B cell (primary cell): ENCODE measurements around the gene MPC1. TPM values are rescaled to one million over a fixed set of nuclear protein-coding genes. Genes with fewer than 3 reads are reported as not detected.

ENCODE experiments used
- ATAC-seq: fragments of 200-7000 bp; cut with Tn5 transposase; one replicate; pipeline ENCODE4 v1.10.0; 2021; ENCODE audit warnings: low read depth, mild to moderate bottlenecking, moderate number of reproducible peaks, moderate library complexity
- CTCF ChIA-PET: fragments of 350-600 bp; sonication (Branson Sonifier 250); formaldehyde crosslinking; loops from one replicate; lab custom pipeline; 2021; ENCODE audit warnings: antibody characterized with exemption, inconsistent platforms; lab: Charles Lee
- POLR2A ChIA-PET: fragments of 350-600 bp; sonication (Branson Sonifier 250); formaldehyde crosslinking; loops from one replicate; lab custom pipeline; 2021; ENCODE audit warnings: antibody characterized with exemption; lab: Charles Lee
- DNase-seq: peaks from one replicate; pipeline ENCODE4 v3.0.0; 2013
- H2AFZ ChIP-seq: 2 replicates; pipeline ENCODE4 v1.6.1; 2012; ENCODE audit warnings: mild to moderate bottlenecking, low read depth, low read length; ENCODE audit not compliant: insufficient read depth, poor library complexity, severe bottlenecking
- H3K27ac ChIP-seq, 2 donors: 1 replicate in 1 of 2; 2 replicates in 1 of 2; pipeline ENCODE4 v1.5.1; 2012 to 2013; ENCODE audit warnings: low read length in 2 of 2, mild to moderate bottlenecking in 2 of 2, moderate library complexity in 1 of 2
- H3K27me3 ChIP-seq, 4 experiments: fragments of 200-600 bp in 1 of 4; sonication (generic) in 1 of 4; replicated peaks in 1 of 4; 1 replicate in 2 of 4; 2 replicates in 2 of 4; pipeline versions ENCODE4 v1.6.1 to v1.7.0; 2013 to 2016; ENCODE audit warnings: low read length in 3 of 4, mild to moderate bottlenecking in 2 of 4, mixed read lengths in 1 of 4, moderate library complexity in 1 of 4; ENCODE audit not compliant: insufficient read depth in 4 of 4, control insufficient read depth in 3 of 4; ENCODE audit errors: control extremely low read depth in 1 of 4
- H3K36me3 ChIP-seq, 2 experiments: replicated peaks in 1 of 2; 1 replicate in 1 of 2; 2 replicates in 1 of 2; pipeline versions ENCODE4 v1.6.1 to v1.7.1; 2013; ENCODE audit warnings: low read length in 1 of 2; ENCODE audit not compliant: insufficient read depth in 2 of 2, control insufficient read depth in 1 of 2; ENCODE audit errors: control extremely low read depth in 1 of 2, extremely low read depth in 1 of 2
- H3K4me1 ChIP-seq, 2 donors: fragments of 200-600 bp in 1 of 2; sonication (generic) in 1 of 2; 1 replicate in 1 of 2; 2 replicates in 1 of 2; pipeline versions ENCODE4 v1.5.1 to v1.6.1; 2013 to 2017; ENCODE audit warnings: low read length in 2 of 2; ENCODE audit not compliant: control insufficient read depth in 2 of 2, insufficient read depth in 2 of 2
- H3K4me2 ChIP-seq: replicated peaks from 2 replicates; pipeline ENCODE3; 2012; ENCODE audit warnings: mild to moderate bottlenecking, low read depth, low read length; ENCODE audit not compliant: poor library complexity, severe bottlenecking
- H3K4me3 ChIP-seq, 5 experiments: fragments of 200-600 bp in 1 of 5; sonication (generic) in 1 of 5; 1 replicate in 3 of 5; 2 replicates in 2 of 5; pipeline versions ENCODE4 v1.5.1 to v1.7.0; 2011 to 2016; ENCODE audit warnings: low read length in 4 of 5, mild to moderate bottlenecking in 4 of 5, low read depth in 2 of 5, control low read depth in 1 of 5, moderate library complexity in 1 of 5; ENCODE audit not compliant: insufficient read depth in 1 of 5; ENCODE audit errors: control extremely low read depth in 1 of 5, extremely low read depth in 1 of 5
- H3K79me2 ChIP-seq: fragments of 200-600 bp; sonication (generic); one replicate; pipeline ENCODE4 v1.6.0; 2016; ENCODE audit warnings: low read length; ENCODE audit not compliant: control insufficient read depth, insufficient read depth
- H3K9ac ChIP-seq: fragments of 200-600 bp; sonication (generic); 2 replicates; pipeline ENCODE4 v1.6.1; 2017; ENCODE audit warnings: mild to moderate bottlenecking, low read length, moderate library complexity
- H3K9me3 ChIP-seq, 3 donors: one replicate each; pipeline versions ENCODE4 v1.6.1 to v1.7.1; 2013; ENCODE audit warnings: low read length in 2 of 3; ENCODE audit not compliant: control insufficient read depth in 2 of 3, insufficient read depth in 1 of 3; ENCODE audit errors: control extremely low read depth in 1 of 3
- H4K20me1 ChIP-seq: 2 replicates; pipeline ENCODE4 v1.6.0; 2012; ENCODE audit warnings: mild to moderate bottlenecking, low read length; ENCODE audit not compliant: insufficient read depth, control insufficient read depth, poor library complexity, severe bottlenecking
- H3K27ac Mint-ChIP-seq: one replicate; pipeline ENCODE4 v1.8.0; 2021; ENCODE audit warnings: mixed read lengths
- H3K27me3 Mint-ChIP-seq: one replicate; pipeline ENCODE4 v1.8.0; 2021; ENCODE audit warnings: mixed read lengths
- H3K4me1 Mint-ChIP-seq: one replicate; pipeline ENCODE4 v1.8.0; 2021; ENCODE audit warnings: mixed read lengths
- H3K4me3 Mint-ChIP-seq: one replicate; pipeline ENCODE4 v1.8.0; 2021; ENCODE audit warnings: mixed read lengths
- H3K9me3 Mint-ChIP-seq: one replicate; pipeline ENCODE4 v1.8.0; 2022; ENCODE audit warnings: mixed read lengths; ENCODE audit not compliant: insufficient read depth
- EZH2 ChIP-seq: IDR thresholded peaks from 2 replicates; pipeline ENCODE4 v1.6.1; 2012; ENCODE audit warnings: borderline replicate concordance, low read depth, mild to moderate bottlenecking, moderate library complexity, low read length; ENCODE audit not compliant: insufficient read depth, poor library complexity, severe bottlenecking
- WGBS: methylation state at CpG from one replicate; pipeline ENCODE4 v1.1.5; 2013; ENCODE audit warnings: missing lambda C conversion rate; ENCODE audit not compliant: insufficient coverage; 5-methylcytosine and 5-hydroxymethylcytosine counted together
- intact Hi-C: fragments of 100-400 bp; cut with micrococcal nuclease; formaldehyde crosslinking; loops from one replicate; pipeline ENCODE4 v1.10.0; 2022
- polyA plus RNA-seq: library from polyadenylated mRNA; depleted of rRNA; stranded (reverse); fragments of >200 nt; gene quantifications from 2 replicates; pipeline ENCODE4 v1.2.3, GENCODE V29; 2012
- total RNA-seq, 2 donors: library from RNA; stranded (reverse); fragments of 120-200 nt in 1 of 2; gene quantifications; 1 replicate in 1 of 2; 2 replicates in 1 of 2; pipeline versions ENCODE4 v1.2.3 to v1.2.4, GENCODE V29; 2013 to 2022
- TF ChIP-seq, protein P1 (sequence below): fragments of 200-600 bp; IDR thresholded peaks from one replicate; pipeline ENCODE4 v1.8.0; 2022; ENCODE audit warnings: antibody characterized with exemption, mild to moderate bottlenecking

Gene MPC1
- total and polyA plus RNA-seq, 2 donors (not counting 1 experiment from before 2014, with no cell fraction given), result 19.8 to 23.9 TPM

DNA sequence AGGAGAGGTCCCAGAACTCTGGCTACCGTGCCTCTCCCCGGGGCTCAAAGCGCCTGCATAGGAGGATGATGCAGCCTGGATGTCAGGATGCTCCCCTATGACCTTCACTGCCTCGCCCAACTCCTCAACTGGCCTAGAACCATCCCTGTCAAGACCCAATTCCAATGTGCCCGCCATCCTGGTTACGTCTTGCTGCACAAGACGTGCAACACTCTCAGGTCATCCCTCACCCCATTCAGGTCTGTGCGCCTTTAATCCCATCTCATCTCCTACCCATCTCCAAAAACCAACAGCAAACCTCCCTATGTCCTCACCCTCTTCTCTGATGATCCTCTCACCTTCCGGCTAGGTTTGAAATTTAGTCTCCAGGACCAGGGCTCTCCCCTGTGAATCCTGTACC is 43.9 kb downstream of the MPC1 start:
- Histone ChIP-seq H4K20me1 (peaks cover 66% of the 10 kb centered on the region), H3K9me3 (no peaks in the 10 kb centered on the region), H3K4me2 (no peak overlapping the region), H3K27me3 (no peaks in the 10 kb centered on the region), H3K36me3 (peaks cover 18 to 51% of the 10 kb centered on the region in 2 experiments), H2AFZ (no peak overlapping the region), H3K9ac (no peak overlapping the region), H3K27ac (peak overlapping the region in 1 of 2 donors; percentile 61), H3K4me3 (no peak overlapping the region), H3K4me1 (peaks cover 47 to 72% of the 10 kb centered on the region in 2 donors), H3K79me2 (peaks cover 88% of the 10 kb centered on the region)
- TF ChIP-seq, protein P1, sequence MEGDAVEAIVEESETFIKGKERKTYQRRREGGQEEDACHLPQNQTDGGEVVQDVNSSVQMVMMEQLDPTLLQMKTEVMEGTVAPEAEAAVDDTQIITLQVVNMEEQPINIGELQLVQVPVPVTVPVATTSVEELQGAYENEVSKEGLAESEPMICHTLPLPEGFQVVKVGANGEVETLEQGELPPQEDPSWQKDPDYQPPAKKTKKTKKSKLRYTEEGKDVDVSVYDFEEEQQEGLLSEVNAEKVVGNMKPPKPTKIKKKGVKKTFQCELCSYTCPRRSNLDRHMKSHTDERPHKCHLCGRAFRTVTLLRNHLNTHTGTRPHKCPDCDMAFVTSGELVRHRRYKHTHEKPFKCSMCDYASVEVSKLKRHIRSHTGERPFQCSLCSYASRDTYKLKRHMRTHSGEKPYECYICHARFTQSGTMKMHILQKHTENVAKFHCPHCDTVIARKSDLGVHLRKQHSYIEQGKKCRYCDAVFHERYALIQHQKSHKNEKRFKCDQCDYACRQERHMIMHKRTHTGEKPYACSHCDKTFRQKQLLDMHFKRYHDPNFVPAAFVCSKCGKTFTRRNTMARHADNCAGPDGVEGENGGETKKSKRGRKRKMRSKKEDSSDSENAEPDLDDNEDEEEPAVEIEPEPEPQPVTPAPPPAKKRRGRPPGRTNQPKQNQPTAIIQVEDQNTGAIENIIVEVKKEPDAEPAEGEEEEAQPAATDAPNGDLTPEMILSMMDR, result no peak
- no peak for TF ChIP-seq EZH2
- no peaks in the 10 kb centered on the region for H3K27me3 Mint-ChIP-seq
- intact Hi-C loops, result no loop called here
- peaks cover 43% of the 10 kb centered on the region for H3K4me1 Mint-ChIP-seq
- CTCF ChIA-PET, result no interaction called here
- no peak overlapping the region for H3K4me3 Mint-ChIP-seq
- POLR2A ChIA-PET, result no interaction called here
- H3K27ac Mint-ChIP-seq, result no peak overlapping the region
- ATAC-seq, result no peak
- no peaks in the 10 kb centered on the region for H3K9me3 Mint-ChIP-seq
- WGBS, result 95% methylated on average over 9 of the region's 9 CpGs
- DNase-seq, result no peak

DNA sequence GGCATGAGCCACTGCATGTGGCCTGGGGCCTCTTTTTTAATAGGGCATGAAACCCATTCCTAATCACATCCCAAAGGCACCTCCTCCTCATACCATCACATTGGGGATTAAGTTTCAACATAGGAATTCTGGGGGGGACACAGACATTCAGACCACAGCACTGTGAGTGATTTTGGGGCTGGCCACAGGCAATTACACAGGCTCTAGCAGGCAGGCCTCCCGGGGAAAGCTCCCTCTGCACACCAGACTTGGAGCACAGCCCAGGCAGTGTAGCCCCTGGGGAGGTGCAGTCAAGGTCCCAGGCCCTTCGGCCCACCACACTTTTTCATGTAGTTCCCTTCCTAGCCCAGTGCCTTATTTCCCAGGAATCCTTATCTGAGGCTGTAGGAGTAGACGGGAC is 45.9 kb downstream of the MPC1 start:
- DNase-seq, result no peak
- H3K4me3 ChIP-seq, result no peak overlapping the region
- peaks cover 85% of the 10 kb centered on the region for H4K20me1 ChIP-seq
- H3K4me2 ChIP-seq, result no peak overlapping the region
- 89% methylated on average over 3 of the region's 3 CpGs for WGBS
- CTCF ChIA-PET, result interaction anchor here (1.2 to 2.2 kb wide), 5 partner anchors 10 to 64 kb away, joined by 3 to 11 read pairs (median 4); no protein-coding TSS in a partner anchor
- ATAC-seq, result no peak
- peaks cover 51 to 77% of the 10 kb centered on the region in 2 donors for H3K4me1 ChIP-seq
- no peaks in the 10 kb centered on the region for H3K9me3 Mint-ChIP-seq
- peak overlapping the region in 1 of 2 donors; percentile 77 for H3K27ac ChIP-seq
- no peak overlapping the region for H3K4me3 Mint-ChIP-seq
- H3K4me1 Mint-ChIP-seq, result peaks cover 55% of the 10 kb centered on the region
- H3K9ac ChIP-seq, result no peak overlapping the region
- POLR2A ChIA-PET, result no interaction called here
- H3K27me3 Mint-ChIP-seq, result no peaks in the 10 kb centered on the region
- peak overlapping the region; percentile 12 for H3K27ac Mint-ChIP-seq
- peaks cover 20 to 59% of the 10 kb centered on the region in 2 experiments for H3K36me3 ChIP-seq
- intact Hi-C loops, result no loop called here
- no peaks in the 10 kb centered on the region for H3K9me3 ChIP-seq
- H3K79me2 ChIP-seq, result peaks cover 98% of the 10 kb centered on the region
- no peaks in the 10 kb centered on the region for H3K27me3 ChIP-seq
- TF ChIP-seq, protein P1, result no peak
- no peak for TF ChIP-seq EZH2
- no peak overlapping the region for H2AFZ ChIP-seq
